ENCODE results near the gene PPP2R2B.

The PPP2R2B gene

DNA sequence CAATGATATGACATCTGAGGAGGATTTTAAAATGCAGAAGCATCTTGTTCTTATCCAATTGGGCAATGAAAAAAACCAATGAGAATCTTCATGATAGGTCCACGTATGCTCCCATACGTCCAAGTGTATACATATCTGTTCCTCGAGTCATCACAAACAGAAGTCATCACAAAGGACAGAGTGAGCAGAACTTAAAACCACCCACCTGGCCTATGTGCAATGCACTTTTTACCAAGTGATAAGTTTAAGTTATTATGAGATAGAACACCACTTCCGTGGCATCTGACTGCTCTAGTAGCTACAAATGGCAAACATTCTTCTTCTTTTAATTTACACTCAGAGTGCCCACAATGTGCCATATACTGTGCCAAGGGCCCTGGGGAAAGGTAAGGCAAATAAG lies 82.4 kb downstream of the PPP2R2B start:
- no peak for TF ChIP-seq CTCF (IDR thresholded peaks at IDR 0.05)

DNA sequence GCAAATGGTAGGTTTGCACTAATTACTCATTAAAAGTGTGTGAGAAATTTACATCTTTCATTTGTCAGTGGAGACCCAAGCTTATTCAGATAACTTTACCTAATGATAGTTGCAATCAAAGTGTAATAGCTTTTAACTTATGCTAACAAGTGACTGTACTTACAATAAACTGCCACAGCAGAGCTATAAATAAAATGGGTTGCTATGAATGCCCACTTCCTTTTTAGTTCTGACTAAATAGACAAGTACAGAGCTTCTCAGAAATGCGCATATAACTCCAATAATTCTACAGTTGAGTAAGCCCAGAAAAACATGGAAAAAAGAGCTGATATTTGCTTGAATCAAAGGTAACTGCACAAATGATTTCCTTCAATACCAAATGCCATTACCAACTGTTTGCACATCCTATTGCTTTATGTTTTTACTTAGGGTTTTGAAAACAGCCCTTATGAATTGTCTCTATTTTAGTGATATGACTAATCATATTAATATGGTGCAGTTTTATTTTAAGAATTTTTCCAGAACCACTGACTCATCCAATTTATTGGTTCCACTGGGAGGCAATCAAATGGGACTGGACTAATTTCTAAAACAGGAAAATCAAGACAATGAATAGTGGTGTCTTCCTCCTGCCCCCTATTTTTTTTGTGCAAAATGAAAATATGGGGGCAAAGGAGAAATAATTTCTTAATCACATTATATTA lies 84.1 kb downstream of the PPP2R2B start:
- TF ChIP-seq CTCF (IDR thresholded peaks at IDR 0.05): no peak

- no peak for TF ChIP-seq CTCF (IDR thresholded peaks at IDR 0.05)
These were observed 84.8 kb downstream of the PPP2R2B start for GRCh38 chr5:146793709-146794108.

- no peak for TF ChIP-seq CTCF (IDR thresholded peaks at IDR 0.05)
These were observed 87.1 kb downstream of the PPP2R2B start for GRCh38 chr5:146791471-146791870.

- TF ChIP-seq CTCF (IDR thresholded peaks at IDR 0.05): no peak
These were observed 88.6 kb downstream of the PPP2R2B start for GRCh38 chr5:146789712-146790653.

DNA sequence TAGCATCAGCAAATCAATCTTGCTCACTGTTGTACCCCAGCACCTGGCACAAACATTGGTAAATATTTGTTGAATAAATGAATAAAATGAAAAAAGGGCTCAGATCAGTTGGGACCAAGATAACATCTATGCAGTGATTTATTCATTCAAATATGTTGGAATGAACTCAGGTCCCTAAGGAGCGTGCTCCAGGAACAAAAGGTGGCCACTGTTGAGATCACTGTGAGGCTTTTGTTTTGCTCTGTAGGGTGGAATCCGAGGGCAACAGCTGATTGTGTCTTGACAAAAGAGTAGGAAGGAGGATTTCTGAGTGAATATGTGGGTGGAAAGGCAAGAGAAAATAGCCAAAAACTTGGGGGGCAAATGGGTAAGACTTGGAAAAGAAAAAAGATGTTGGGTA lies 89.7 kb downstream of the PPP2R2B start:
- TF ChIP-seq CTCF (IDR thresholded peaks at IDR 0.05): no peak

- TF ChIP-seq CTCF (IDR thresholded peaks at IDR 0.05): no peak
These were observed 93.5 kb downstream of the PPP2R2B start for GRCh38 chr5:146785065-146785464.

Data from LNCAP (cell line).